Fibroblast of peridontal ligament (primary cell): Measurements from ENCODE around the gene CCDC102B.

Source experiments
- DNase-seq: peaks from one replicate; pipeline ENCODE4 v3.0.0-alpha.2; 2010; ENCODE audit errors: extremely low read depth

Gene CCDC102B

DNA sequence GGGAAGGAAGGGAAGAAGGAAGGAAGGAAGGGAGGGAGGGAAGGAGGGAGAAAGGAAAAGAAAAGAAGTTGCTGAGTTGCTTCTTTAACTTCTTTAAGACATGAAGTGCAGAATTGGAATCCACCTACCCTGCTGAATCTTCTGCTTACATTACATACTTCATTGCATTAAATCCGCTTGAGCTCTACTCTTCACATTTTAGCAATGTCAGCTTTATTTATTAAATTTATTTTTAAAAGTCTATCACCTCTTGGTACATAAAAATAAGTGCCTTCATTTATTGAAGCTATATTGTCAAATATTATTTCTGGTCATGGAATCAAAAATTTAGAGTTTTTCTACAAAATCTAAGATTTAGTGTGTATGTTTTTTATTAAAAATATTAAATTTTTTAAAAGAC is 284.6 kb downstream of the CCDC102B start:
- DNase-seq = no peak

DNA sequence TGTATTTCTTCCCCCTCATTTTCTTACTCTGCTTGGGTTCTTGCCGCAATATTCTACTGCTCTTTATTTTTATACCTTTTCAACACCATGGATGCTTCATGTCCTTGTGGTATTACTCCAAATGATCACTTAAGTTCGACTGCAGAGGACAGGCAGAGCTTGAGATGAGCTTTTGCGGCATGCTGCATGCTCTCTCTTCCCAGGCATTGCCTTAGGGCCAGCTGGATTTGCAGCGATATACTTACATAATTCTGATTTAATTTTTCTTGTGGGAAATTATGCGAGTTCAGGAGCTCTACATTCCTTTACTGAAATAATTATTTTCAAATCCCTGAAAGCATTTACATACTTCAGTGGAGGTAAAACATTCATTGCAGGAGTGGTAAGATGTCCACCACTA is 288.1 kb downstream of the CCDC102B start:
- DNase-seq = no peak

GRCh38 chr18:69088973-69089372 is 291.1 kb downstream of the CCDC102B start:
- no peak for DNase-seq

DNA sequence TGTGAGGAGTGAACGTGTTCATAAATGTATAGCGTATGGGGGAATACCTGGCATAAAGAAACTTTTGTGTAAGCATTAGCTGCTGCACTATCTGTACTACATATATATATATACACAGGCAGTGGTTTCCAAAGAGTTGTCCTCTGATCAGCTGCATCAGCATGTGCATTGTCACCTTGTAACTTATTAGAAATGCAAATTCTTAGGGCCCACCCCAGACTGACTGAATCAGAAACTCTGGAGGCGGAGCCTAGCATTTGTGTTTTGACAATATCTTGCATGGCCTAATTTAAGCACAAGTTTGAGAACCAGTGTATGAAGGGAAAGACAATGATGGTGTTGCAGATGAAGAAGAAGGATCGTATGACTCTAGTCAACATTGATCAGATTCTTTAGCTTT is 299.5 kb downstream of the CCDC102B start:
- DNase-seq = no peak

- peak; percentile 49 for DNase-seq
These were observed 305.1 kb downstream of the CCDC102B start for GRCh38 chr18:69102959-69103358.
